ENCODE results near the gene NRCAM. TPM values are rescaled to one million over a fixed set of nuclear protein-coding genes. Genes with fewer than 3 reads are reported as not detected.

Gene NRCAM
- polyA plus RNA-seq, 2 of the 4 experiments (the other 2 are of a cell fraction): 129 to 210 TPM

DNA sequence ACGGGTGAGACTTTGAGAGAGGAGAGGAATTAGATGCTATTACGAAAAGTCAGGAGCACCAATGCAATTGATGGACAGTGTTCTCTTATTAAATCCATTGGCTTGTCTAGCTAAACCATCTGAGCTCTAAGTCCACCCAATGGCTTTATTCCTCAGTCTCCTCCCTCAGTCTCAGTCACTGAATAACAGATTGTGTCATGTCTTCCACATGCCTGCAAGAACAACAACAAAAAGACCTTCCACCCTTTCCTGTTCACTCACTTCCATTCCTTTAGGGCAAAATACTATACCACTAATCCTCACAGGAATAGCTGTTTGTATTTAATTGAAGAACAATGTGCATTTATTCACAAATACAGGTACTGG is 171.2 kb downstream of the NRCAM start:
- FAIRE-seq (no peak), ATAC-seq (no peak; a peak in 1 of 6 replicates), DNase-seq (ENCODE audit: low read depth in 1 of 2, low spot score in 1 of 2) (no peak)
- WGBS (ENCODE audit: missing lambda C conversion rate): 89% methylated on average over 2 of the region's 2 CpGs
- POLR2A ChIA-PET: no interaction called here
- Histone ChIP-seq H3K4me3 (no peak overlapping the region), H3K4me2 (peak overlapping the region; percentile 62; the same call in 2 of the 3 replicates), H3K27ac (peak overlapping the region; percentile 41 to 72; a peak in 4 of 6 replicates), H3K4me1 (peaks cover 81% of the 10 kb centered on the region), H3K9me3 (no peaks in the 10 kb centered on the region)
- TF ChIP-seq, protein P1, sequence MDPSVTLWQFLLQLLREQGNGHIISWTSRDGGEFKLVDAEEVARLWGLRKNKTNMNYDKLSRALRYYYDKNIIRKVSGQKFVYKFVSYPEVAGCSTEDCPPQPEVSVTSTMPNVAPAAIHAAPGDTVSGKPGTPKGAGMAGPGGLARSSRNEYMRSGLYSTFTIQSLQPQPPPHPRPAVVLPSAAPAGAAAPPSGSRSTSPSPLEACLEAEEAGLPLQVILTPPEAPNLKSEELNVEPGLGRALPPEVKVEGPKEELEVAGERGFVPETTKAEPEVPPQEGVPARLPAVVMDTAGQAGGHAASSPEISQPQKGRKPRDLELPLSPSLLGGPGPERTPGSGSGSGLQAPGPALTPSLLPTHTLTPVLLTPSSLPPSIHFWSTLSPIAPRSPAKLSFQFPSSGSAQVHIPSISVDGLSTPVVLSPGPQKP (IDR thresholded peaks at IDR 0.05; ENCODE audit: low read depth, low read length): no peak
- TF ChIP-seq, protein P2, sequence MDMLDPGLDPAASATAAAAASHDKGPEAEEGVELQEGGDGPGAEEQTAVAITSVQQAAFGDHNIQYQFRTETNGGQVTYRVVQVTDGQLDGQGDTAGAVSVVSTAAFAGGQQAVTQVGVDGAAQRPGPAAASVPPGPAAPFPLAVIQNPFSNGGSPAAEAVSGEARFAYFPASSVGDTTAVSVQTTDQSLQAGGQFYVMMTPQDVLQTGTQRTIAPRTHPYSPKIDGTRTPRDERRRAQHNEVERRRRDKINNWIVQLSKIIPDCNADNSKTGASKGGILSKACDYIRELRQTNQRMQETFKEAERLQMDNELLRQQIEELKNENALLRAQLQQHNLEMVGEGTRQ (IDR thresholded peaks at IDR 0.05): no peak
- no peak for TF ChIP-seq POLR2A (IDR thresholded peaks at IDR 0.05; ENCODE audit: low read length)
- TF ChIP-seq RNF2 (IDR thresholded peaks at IDR 0.05; ENCODE audit: borderline replicate concordance, low read depth): no peak
- TF ChIP-seq, protein P3, sequence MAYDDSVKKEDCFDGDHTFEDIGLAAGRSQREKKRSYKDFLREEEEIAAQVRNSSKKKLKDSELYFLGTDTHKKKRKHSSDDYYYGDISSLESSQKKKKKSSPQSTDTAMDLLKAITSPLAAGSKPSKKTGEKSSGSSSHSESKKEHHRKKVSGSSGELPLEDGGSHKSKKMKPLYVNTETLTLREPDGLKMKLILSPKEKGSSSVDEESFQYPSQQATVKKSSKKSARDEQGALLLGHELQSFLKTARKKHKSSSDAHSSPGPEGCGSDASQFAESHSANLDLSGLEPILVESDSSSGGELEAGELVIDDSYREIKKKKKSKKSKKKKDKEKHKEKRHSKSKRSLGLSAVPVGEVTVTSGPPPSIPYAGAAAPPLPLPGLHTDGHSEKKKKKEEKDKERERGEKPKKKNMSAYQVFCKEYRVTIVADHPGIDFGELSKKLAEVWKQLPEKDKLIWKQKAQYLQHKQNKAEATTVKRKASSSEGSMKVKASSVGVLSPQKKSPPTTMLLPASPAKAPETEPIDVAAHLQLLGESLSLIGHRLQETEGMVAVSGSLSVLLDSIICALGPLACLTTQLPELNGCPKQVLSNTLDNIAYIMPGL (CRISPR knock-in tag; IDR thresholded peaks at IDR 0.05; ENCODE audit: borderline replicate concordance): no peak
- no peak for TF ChIP-seq ZSCAN20 (CRISPR knock-in tag; IDR thresholded peaks at IDR 0.05)
- TF ChIP-seq CBX2 (IDR thresholded peaks at IDR 0.05; ENCODE audit: borderline replicate concordance, low read depth): no peak
- no peak for TF ChIP-seq RARB (CRISPR knock-in tag; IDR thresholded peaks at IDR 0.05)
- TF ChIP-seq CHD2 (IDR thresholded peaks at IDR 0.05; ENCODE audit: low read length, partially characterized antibody): no peak
- TF ChIP-seq, protein P4, sequence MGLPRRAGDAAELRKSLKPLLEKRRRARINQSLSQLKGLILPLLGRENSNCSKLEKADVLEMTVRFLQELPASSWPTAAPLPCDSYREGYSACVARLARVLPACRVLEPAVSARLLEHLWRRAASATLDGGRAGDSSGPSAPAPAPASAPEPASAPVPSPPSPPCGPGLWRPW (IDR thresholded peaks at IDR 0.05): no peak
- TF ChIP-seq MYC (IDR thresholded peaks at IDR 0.05; ENCODE audit: borderline replicate concordance, low read length): no peak
- no peak for TF ChIP-seq CBX8 (IDR thresholded peaks at IDR 0.05)
- no peak for TF ChIP-seq CEBPB (IDR thresholded peaks at IDR 0.05)
- CTCF ChIA-PET: interaction anchor here (0.8 to 1.3 kb wide), 2 partner anchors 10 to 13 kb away, joined by 3 read pairs; no protein-coding TSS in a partner anchor

DNA sequence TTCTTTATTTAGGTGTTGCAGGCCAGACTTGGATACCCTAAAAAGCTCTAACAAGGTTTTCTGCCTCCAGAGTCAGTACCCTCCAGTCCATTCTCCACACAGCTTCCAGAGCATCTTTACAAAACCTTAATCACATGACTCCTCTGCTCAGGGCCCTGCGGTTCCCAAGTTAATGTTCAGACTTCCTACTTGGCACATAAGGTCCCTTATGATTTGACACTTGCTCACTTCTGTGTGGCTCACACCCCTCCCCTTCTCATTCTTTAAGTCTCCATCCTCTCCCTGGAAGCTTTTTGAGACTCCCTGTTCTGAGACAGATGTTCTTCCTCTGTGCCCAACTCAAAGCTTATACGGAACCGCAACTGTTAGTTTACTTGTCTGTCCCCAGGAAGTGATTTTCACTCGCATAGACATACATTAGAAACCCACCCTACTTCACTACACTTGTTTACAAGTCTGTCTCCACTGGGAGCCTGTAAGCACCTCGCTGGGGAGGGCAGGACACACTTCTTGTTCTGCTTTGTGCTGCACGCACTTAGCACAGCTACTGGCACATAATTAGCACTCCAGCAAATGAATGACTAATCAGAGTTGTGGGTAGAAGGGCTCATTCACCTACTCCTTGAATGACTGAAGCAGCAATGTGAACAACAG is 171.8 kb downstream of the NRCAM start:
- TF ChIP-seq SREBF2 (IDR thresholded peaks at IDR 0.05) (no peak), GATA3 (IDR thresholded peaks at IDR 0.05; ENCODE audit: borderline replicate concordance) (no peak), TFCP2L1 (CRISPR knock-in tag; IDR thresholded peaks at IDR 0.05) (no peak), RCOR1 (IDR thresholded peaks at IDR 0.05; ENCODE audit: low read depth, low read length) (no peak), TP53 (CRISPR knock-in tag; IDR thresholded peaks at IDR 0.05) (no peak), POLR2A (IDR thresholded peaks at IDR 0.05; ENCODE audit: low read length) (no peak), FOSB (CRISPR knock-in tag; IDR thresholded peaks at IDR 0.05) (no peak), ZNF302 (CRISPR knock-in tag; IDR thresholded peaks at IDR 0.05) (no peak), BHLHE40 (IDR thresholded peaks at IDR 0.05; ENCODE audit: low read depth, low read length) (no peak), RAD21 (conservative IDR thresholded peaks at IDR 0.05 in 1 of 2, IDR thresholded peaks at IDR 0.05 in 1 of 2) (no peak), CHD4 (IDR thresholded peaks at IDR 0.05; ENCODE audit: borderline replicate concordance) (no peak), KDM5A (IDR thresholded peaks at IDR 0.05) (no peak), ZFP36 (IDR thresholded peaks at IDR 0.05; ENCODE audit: borderline replicate concordance, partially characterized antibody) (no peak), HOXB13 (CRISPR knock-in tag; IDR thresholded peaks at IDR 0.05; ENCODE audit: low read depth) (no peak), MYC (IDR thresholded peaks at IDR 0.05; ENCODE audit: borderline replicate concordance, low read length) (no peak), HEYL (CRISPR knock-in tag; IDR thresholded peaks at IDR 0.05) (no peak), EHF (CRISPR knock-in tag; IDR thresholded peaks at IDR 0.05) (no peak)
- TF ChIP-seq, protein P5, sequence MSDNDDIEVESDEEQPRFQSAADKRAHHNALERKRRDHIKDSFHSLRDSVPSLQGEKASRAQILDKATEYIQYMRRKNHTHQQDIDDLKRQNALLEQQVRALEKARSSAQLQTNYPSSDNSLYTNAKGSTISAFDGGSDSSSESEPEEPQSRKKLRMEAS (IDR thresholded peaks at IDR 0.05): no peak
- TF ChIP-seq, protein P6, sequence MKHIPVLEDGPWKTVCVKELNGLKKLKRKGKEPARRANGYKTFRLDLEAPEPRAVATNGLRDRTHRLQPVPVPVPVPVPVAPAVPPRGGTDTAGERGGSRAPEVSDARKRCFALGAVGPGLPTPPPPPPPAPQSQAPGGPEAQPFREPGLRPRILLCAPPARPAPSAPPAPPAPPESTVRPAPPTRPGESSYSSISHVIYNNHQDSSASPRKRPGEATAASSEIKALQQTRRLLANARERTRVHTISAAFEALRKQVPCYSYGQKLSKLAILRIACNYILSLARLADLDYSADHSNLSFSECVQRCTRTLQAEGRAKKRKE (CRISPR knock-in tag; IDR thresholded peaks at IDR 0.05; ENCODE audit: low read depth): no peak
- TF ChIP-seq, protein P7, sequence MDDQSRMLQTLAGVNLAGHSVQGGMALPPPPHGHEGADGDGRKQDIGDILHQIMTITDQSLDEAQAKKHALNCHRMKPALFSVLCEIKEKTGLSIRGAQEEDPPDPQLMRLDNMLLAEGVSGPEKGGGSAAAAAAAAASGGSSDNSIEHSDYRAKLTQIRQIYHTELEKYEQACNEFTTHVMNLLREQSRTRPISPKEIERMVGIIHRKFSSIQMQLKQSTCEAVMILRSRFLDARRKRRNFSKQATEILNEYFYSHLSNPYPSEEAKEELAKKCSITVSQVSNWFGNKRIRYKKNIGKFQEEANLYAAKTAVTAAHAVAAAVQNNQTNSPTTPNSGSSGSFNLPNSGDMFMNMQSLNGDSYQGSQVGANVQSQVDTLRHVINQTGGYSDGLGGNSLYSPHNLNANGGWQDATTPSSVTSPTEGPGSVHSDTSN (IDR thresholded peaks at IDR 0.05): no peak
- CTCF ChIA-PET: interaction anchor here (0.8 to 1.3 kb wide), 2 partner anchors 11 to 13 kb away, joined by 3 read pairs; no protein-coding TSS in a partner anchor
- POLR2A ChIA-PET: no interaction called here
- no peaks in the 10 kb centered on the region for H3K9me3 ChIP-seq
- WGBS (ENCODE audit: missing lambda C conversion rate): 85% methylated on average over 6 of the region's 6 CpGs
- H3K4me1 ChIP-seq: peaks cover 81% of the 10 kb centered on the region
- peak overlapping the region; percentile 62 for H3K4me2 ChIP-seq
- DNase-seq (ENCODE audit: low read depth in 1 of 2, low spot score in 1 of 2) (no peak), ATAC-seq (peak; percentile 45 to 53; a peak in 4 of 6 replicates), FAIRE-seq (no peak)
- H3K4me3 ChIP-seq: no peak overlapping the region
- H3K27ac ChIP-seq: peak overlapping the region; percentile 41 to 72; a peak in 4 of 6 replicates
